HG03095 (cell line): ENCODE data around the gene MAF.

Source experiments
- ATAC-seq: cut with Tn5 transposase; IDR thresholded peaks from one replicate; pipeline ENCODE4 v1.9.1; 2021; ENCODE audit warnings: moderate library complexity; ENCODE audit not compliant: unreplicated experiment

MAF gene

GRCh38 chr16:79547085-79547484 is 53.5 kb downstream of the MAF start:
- no peak for ATAC-seq
